HG03457 (cell line): ENCODE measurements around the gene ADAM12.

Source experiments
- ATAC-seq: cut with Tn5 transposase; IDR thresholded peaks from one replicate; pipeline ENCODE4 v1.9.1; 2021; ENCODE audit warnings: moderate number of reproducible peaks; ENCODE audit not compliant: unreplicated experiment

Gene ADAM12

DNA sequence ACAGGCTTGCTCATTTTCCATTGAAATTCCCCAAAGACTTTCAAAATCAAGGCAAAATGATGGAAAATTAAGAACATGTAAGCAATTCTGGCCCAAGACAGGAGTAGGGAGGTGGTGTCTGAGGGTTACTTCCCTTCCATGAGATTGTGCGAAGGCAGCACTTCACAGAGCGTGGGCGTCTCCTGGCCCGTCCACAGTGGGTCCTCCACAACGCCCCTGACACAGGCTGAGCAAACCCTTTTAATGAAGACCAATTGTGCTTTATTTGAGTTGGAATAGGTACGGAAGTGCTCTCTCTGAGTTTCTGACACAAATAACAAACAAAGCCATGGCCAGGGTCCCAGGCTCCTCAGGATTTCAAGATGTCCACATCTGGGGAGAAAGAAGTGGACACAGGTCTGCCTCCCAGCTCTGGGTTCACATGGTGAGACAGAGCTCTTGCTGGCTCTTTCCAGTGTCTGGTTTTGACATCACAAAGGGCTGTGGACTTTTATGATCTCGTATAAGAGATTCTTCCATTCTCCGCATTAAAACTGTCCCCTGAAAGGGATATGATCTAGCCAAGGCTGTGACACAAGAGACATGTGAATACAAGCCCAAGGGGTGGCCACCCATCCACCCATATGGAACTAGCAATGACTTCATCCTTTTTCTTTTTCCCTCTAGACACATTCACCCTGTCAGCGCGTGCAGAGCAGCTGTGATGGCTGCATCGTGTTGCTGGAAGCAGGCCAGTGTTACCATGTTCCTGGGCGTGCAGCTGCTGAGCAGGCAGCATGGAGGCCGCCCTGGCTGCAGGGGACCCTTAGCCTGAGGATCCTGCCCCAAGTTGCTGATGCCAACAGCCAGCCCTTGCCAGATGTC is 145.6 kb downstream of the ADAM12 start:
- no peak for ATAC-seq

- no peak for ATAC-seq
Measured at GRCh38 chr10:126240483-126240882, 147.8 kb downstream of the ADAM12 start.

DNA sequence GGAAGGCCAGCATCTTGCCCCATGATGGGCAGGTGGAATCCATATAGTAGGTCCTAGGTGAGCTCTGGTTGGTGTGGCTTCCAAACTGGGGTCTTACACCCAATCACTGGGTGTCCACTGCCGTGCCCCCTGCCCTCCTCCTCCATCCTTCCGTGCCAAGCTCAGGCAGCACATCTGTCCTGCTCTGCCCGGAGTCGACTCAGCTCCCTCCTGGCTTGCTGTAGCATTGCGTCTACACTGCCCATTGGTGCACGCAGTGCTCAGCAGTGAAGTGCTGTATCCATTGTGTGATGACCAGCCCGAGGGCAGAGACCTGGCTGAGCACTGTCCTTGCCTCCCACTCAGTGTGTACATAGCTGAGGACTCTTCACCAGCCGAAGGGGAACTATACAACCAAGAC is 148.4 kb downstream of the ADAM12 start:
- ATAC-seq: no peak

GRCh38 chr10:126235979-126236851 is 152.1 kb downstream of the ADAM12 start:
- no peak for ATAC-seq

DNA sequence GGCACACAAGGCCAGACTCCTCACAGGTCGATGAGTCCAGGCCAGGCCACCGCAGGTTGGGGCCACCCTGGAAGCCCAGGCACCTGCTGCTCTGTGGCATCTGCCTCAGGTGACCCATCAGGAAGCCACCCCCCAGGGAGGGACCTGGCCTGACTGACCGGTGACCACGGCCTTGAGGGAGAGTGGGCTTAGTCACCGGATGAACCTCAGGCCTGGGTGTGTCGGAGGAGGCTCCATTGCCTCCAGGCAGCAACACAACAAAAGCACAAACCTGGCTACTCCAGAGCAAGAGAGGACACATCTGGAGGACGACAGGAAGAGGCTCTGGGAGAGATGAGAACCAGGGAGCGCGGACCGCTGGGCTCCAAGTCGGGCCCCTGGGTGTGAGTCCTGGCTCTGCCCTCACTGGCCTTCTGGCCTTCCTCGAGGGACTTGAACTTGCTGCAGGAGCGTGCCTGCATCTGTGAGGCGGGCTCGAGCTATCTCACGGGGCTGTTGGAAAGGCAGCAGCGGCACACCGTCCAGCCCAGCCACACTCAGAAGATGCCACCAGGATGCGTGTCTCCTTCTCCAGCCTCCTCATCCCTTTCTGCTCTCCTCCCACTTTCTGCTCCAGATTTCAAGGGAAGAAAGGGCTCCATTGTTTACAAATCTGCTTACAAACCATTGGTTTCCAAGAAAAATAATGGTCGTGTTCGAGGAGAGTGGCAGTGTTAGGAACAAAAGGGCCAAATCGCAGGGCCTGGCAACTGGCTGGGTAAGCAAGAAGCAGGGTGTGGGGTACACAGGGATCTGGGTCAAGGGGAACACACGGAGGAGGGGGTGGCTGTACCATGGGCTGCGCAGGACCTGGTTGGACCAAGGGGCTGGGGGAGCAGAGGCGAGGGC is 152.9 kb downstream of the ADAM12 start:
- no peak for ATAC-seq

- ATAC-seq: no peak
Measured at GRCh38 chr10:126234630-126235029, 153.6 kb downstream of the ADAM12 start.

GRCh38 chr10:126233182-126234148 is 154.8 kb downstream of the ADAM12 start:
- no peak for ATAC-seq

DNA sequence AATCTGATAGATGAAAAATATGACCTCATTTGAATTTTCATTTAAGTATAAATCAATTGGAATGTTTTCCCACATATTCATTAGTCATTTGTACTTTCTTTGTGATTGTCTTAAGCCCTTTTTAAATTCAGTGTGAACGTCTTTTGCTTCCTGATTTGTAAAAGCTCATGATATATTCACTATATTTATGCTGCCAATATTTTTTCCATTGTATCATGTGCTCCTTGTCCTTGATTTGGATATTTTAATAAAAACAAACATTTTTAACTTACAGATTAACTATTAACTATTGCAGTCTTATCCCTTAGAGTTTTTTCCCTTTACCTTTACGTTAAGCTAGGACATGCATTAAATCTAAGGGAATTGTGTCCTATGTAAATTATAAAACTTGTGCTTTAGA is 157.7 kb downstream of the ADAM12 start:
- ATAC-seq: no peak

- no peak for ATAC-seq
Measured at GRCh38 chr10:126229686-126230085, 158.6 kb downstream of the ADAM12 start.

GRCh38 chr10:126227762-126228134 is 160.5 kb downstream of the ADAM12 start:
- ATAC-seq: no peak

DNA sequence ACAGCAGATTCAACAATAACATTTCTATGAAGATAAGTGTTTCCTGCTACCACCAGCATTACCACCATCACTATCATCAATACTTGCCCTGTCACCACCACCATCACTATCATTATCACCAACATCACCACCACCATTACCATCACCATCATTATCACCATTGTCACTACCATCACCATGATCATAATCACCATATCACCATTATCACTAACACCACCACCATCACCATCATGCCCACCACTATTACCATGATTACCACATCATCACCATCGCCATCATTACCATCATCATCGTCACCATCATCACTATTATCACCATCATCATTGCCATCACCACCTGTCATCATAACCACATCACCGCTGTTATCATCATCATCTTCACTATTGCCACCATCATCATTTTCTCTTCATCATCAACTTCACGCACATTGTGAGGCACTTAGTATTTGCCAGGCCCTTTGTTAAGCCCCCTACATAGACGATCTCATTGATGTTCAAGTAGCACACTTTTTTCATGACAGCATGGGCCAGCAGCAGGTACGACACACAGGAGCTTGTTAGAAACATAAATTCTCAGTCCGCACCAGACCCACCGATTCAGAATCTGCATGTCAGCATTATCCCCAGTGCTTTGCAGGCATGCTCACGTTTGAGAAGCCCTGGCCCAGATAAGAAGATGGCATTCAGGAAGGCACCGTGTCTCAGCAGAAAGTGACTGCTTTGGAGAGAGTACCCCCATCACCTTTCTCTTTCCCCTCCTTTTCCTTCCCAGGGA is 161.1 kb downstream of the ADAM12 start:
- no peak for ATAC-seq

DNA sequence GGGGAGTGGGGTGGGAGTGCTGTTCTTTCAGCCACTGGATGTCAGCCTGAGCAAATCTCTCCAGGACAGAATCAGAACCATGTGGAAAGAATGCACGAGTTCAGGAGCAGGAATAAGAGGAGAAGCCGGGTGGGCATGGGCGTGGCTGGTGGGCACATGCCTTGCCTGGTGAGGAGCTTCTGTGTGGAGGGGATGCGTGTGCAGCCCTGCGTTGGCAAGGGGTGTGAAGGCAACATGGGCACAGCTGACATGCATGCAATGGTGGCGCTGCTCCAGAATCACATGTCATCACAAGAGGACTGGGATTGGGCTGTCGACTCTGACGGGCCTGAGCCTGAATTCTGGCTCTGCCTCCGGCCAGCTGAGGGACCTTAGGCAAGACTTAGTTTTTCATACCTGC is 162.1 kb downstream of the ADAM12 start:
- no peak for ATAC-seq

DNA sequence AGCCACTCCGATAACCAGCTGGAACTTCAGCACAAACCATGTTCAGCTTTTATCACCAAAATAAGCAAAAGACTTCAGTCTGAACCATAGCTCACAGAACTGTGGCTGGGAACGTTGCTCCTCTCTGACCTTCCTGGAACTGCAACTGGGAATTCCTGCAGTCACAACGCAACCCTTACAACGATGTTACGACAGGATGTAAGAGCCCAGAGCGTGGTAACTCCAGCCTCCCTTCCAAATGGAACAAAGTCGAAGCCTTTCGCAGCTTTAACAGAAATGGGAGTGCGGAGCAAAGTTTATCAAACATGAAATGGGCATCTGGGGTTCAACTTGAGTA is 162.6 kb downstream of the ADAM12 start:
- no peak for ATAC-seq

GRCh38 chr10:126224967-126225671 is 163.2 kb downstream of the ADAM12 start:
- no peak for ATAC-seq

DNA sequence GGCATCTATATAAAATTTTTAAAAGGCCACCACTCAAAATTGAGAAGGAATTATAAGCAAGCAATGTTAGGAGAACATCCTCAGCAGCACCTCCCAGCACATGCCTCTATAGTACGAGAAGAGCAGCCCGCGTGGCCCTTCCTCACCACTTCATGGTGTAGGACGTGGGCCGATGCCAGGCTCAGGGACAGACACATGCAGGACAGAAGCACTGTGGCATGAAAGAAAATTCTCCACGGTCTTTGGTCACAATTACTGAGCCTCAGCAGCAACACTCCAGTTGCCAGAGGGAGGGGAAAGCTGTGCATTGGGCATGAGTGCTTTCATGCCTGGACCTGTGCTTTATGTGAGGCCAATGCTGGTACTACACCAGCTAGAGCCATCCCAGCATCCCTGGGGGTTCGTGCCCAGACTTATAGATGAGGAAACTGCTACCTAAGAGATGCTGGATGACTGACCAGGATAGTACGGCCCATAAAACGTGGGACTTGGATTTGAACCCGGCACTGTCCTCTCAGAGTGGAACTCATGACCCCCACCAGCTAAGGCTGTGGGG is 164.7 kb downstream of the ADAM12 start:
- no peak for ATAC-seq

- ATAC-seq: no peak
Measured at GRCh38 chr10:126222736-126223511, 165.4 kb downstream of the ADAM12 start.

DNA sequence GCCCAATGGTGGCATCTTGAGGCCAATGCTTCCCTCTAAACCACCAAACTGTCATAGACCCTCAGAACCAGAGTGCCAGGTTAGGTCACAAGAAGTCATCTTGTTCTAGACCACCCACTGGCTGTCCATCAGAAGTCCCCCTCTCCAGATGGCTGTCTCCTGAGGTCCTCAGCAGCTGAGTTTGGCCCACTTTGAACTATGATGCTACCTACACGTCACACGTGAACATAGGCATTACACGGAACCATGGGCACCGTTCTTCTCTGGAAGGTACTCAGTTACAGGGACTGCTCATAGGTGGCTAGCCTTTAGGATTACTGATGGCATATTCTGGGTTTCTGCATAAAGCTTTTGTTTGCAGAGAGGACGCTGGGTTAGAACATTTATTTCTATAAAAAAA is 166.4 kb downstream of the ADAM12 start:
- no peak for ATAC-seq
